ENCODE measurements around the gene GPC3. TPM values are rescaled to one million over a fixed set of nuclear protein-coding genes. Genes with fewer than 3 reads are reported as not detected.
"Not testable (repeated sequence)": the region's sequence is repeated elsewhere in the genome, so short reads cannot be mapped to it uniquely, and the experiment has no call there.

GPC3 gene
- total RNA-seq, 4 donors from 2014 or later, result 4.9 to 10.9 (median 9.2) TPM

DNA sequence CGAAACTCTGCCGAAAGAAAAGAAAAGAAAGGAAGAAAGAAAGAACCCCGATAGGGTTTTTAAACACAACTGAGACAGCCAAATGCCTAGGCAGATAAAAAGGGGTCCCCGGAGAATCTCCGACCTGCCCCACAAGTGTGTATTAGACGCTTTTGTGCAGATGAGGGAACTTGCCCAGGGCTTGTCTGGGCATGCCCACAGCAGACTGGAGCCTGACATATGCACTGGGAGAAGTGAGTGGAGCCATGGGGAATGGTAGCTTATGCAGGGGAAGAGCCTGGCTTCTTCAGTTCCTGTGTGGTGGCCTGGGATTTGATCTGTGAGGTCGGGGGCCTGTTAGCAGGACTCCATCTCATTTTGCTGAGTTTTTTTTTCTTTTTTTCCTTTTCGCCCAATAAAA lies 199.0 kb downstream of the GPC3 start:
- no peak overlapping the region for H3K4me3 ChIP-seq
- WGBS, result 84% methylated on average over 8 of the region's 8 CpGs

DNA sequence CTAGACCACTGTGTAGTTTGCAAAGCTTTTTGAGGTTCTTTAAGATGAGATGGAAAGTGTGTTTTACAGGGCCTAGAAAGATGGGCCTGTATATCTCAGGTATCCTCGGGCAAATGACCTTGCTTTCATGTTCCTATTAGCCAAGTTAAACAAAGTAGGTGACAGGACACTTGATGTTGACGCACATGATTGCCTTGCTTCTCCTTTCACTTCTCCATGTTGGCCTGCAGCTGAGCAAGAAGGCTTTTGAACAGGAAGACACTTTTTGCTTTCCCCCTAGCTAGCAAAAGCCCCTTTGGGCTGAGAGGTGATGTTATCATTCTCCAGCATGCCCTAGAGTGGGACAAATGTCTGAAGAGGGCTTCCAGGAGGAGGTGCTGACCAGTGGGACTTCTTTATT lies 202.1 kb downstream of the GPC3 start:
- Histone ChIP-seq H3K4me3 (no peak overlapping the region), H3K9me3 (no peaks in the 10 kb centered on the region), H3K36me3 (no peaks in the 10 kb centered on the region), H3K4me1 (no peaks in the 10 kb centered on the region), H3K27me3 (no peaks in the 10 kb centered on the region), H3K27ac (no peak overlapping the region)
- no peak for DNase-seq (ENCODE audit: low spot score in 2 of 2)
- TF ChIP-seq CTCF (IDR thresholded peaks at IDR 0.05) (no peak), POLR2A (IDR thresholded peaks at IDR 0.05) (no peak), EP300 (IDR thresholded peaks at IDR 0.05) (no peak), POLR2AphosphoS5 (IDR thresholded peaks at IDR 0.05) (no peak)
- WGBS, result 91% methylated on average over 2 of the region's 2 CpGs

More for the DNA sequence above, 199.0 kb downstream of the GPC3 start:
- Histone ChIP-seq H3K9me3 (no peaks in the 10 kb centered on the region), H3K27ac (no peak overlapping the region), H3K27me3 (no peaks in the 10 kb centered on the region), H3K4me1 (no peaks in the 10 kb centered on the region), H3K36me3 (no peaks in the 10 kb centered on the region)
- no peak for TF ChIP-seq POLR2A (IDR thresholded peaks at IDR 0.05)
- no peak for TF ChIP-seq EP300 (IDR thresholded peaks at IDR 0.05)
- no peak for TF ChIP-seq POLR2AphosphoS5 (IDR thresholded peaks at IDR 0.05)
- TF ChIP-seq CTCF (IDR thresholded peaks at IDR 0.05), result no peak
- DNase-seq (ENCODE audit: low spot score in 2 of 2), result no peak

GRCh38 chrX:133781174-133781573 lies 204.2 kb downstream of the GPC3 start:
- Histone ChIP-seq H3K4me3 (no peak overlapping the region), H3K9me3 (no peaks in the 10 kb centered on the region), H3K36me3 (no peaks in the 10 kb centered on the region), H3K27me3 (no peaks in the 10 kb centered on the region), H3K27ac (no peak overlapping the region), H3K4me1 (no peaks in the 10 kb centered on the region)
- no peak for DNase-seq (ENCODE audit: low spot score in 2 of 2)
- TF ChIP-seq EP300 (IDR thresholded peaks at IDR 0.05) (no peak), POLR2A (IDR thresholded peaks at IDR 0.05) (no peak)
- WGBS, result 87% methylated on average over 1 of the region's 1 CpG

- Histone ChIP-seq H3K9me3 (no peaks in the 10 kb centered on the region), H3K27ac (no peak overlapping the region), H3K36me3 (no peaks in the 10 kb centered on the region), H3K27me3 (no peaks in the 10 kb centered on the region), H3K4me1 (no peaks in the 10 kb centered on the region), H3K4me3 (no peak overlapping the region)
- TF ChIP-seq CTCF (IDR thresholded peaks at IDR 0.05), result no peak
- no peak for TF ChIP-seq POLR2AphosphoS5 (IDR thresholded peaks at IDR 0.05)
- TF ChIP-seq EP300 (IDR thresholded peaks at IDR 0.05), result no peak
- TF ChIP-seq POLR2A (IDR thresholded peaks at IDR 0.05), result no peak
- WGBS, result 58% methylated on average over 7 of the region's 7 CpGs
- no peak for DNase-seq (ENCODE audit: low spot score in 2 of 2)
Observed at GRCh38 chrX:133776072-133776471, 209.3 kb downstream of the GPC3 start.

GRCh38 chrX:133774807-133775206 lies 210.6 kb downstream of the GPC3 start:
- no peaks in the 10 kb centered on the region for H3K36me3 ChIP-seq
- TF ChIP-seq POLR2AphosphoS5 (IDR thresholded peaks at IDR 0.05) (no peak), POLR2A (IDR thresholded peaks at IDR 0.05) (no peak), CTCF (IDR thresholded peaks at IDR 0.05) (no peak), EP300 (IDR thresholded peaks at IDR 0.05) (no peak)
- H3K4me1 ChIP-seq, result no peaks in the 10 kb centered on the region
- no peaks in the 10 kb centered on the region for H3K9me3 ChIP-seq
- no peaks in the 10 kb centered on the region for H3K27me3 ChIP-seq
- no peak for DNase-seq (ENCODE audit: low spot score in 2 of 2)
- 85% methylated on average over 1 of the region's 1 CpG for WGBS
- H3K27ac ChIP-seq, result no peak overlapping the region
- no peak overlapping the region for H3K4me3 ChIP-seq

GRCh38 chrX:133771086-133771646 lies 214.2 kb downstream of the GPC3 start:
- 72% methylated on average over 6 of the region's 6 CpGs for WGBS

DNA sequence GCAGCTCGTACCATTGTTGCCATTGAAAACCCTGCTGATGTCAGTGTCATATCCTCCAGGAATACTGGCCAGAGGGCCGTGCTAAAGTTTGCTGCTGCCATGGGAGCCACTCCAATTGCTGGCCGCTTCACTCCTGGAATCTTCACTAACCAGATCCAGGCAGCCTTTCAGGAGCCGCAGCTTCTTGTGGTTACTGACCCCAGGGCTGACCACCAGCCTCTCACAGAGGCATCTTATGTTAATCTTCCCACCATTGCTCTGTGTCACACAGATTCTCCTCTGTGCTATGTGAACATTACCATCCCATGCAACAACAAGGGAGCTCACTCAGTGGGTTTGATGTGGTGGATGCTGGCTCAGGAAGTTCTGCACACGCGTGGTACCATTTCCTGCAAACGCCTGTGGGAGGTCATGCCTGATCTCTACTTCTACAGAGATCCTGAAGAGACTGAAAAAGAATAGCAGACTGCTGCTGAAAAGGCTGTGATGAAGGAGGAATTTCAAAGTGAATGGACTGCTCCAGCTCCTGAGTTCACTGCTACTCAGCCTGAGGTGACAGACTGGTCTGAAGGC lies 222.3 kb downstream of the GPC3 start:
- H3K4me1 ChIP-seq; DNase-seq (ENCODE audit: low spot score in 2 of 2); H3K9me3 ChIP-seq; H3K27me3 ChIP-seq; H3K36me3 ChIP-seq; H3K4me3 ChIP-seq; H3K27ac ChIP-seq: not testable (repeated sequence)
- WGBS, result 62% methylated on average over 7 of the region's 7 CpGs

More at GRCh38 chrX:133771086-133771646, 214.2 kb downstream of the GPC3 start:
- H3K27ac ChIP-seq, result no peak overlapping the region
- H3K4me3 ChIP-seq, result no peak overlapping the region
- no peaks in the 10 kb centered on the region for H3K4me1 ChIP-seq
- TF ChIP-seq CTCF (IDR thresholded peaks at IDR 0.05) (no peak), EP300 (IDR thresholded peaks at IDR 0.05) (no peak), POLR2AphosphoS5 (IDR thresholded peaks at IDR 0.05) (no peak), POLR2A (IDR thresholded peaks at IDR 0.05) (no peak)
- no peaks in the 10 kb centered on the region for H3K36me3 ChIP-seq
- DNase-seq (ENCODE audit: low spot score in 2 of 2), result no peak
- H3K27me3 ChIP-seq, result no peaks in the 10 kb centered on the region
- H3K9me3 ChIP-seq, result no peaks in the 10 kb centered on the region

Data from suprapubic skin (tissue), 4 donors.